Tibial nerve (tissue), 4 donors: ENCODE results near the gene CLIC1. TPM values are rescaled to one million over a fixed set of nuclear protein-coding genes. Genes with fewer than 3 reads are reported as not detected.
A peak's percentile ranks its signal among the peaks of the same experiment; 100 is the strongest.

ENCODE experiments used
- DNase-seq, 2 donors: peaks; one replicate each; pipeline ENCODE4 v3.0.0-alpha.2; 2019; ENCODE audit warnings: low spot score in 2 of 2
- H3K27ac ChIP-seq, 4 donors: fragments of 200-600 bp; sonication (generic) in 3 of 4; one replicate each; pipeline ENCODE4 v1.5.1; 2017 to 2019; ENCODE audit warnings: mild to moderate bottlenecking in 1 of 4
- H3K27me3 ChIP-seq, 2 donors: fragments of 200-600 bp; sonication (generic) in 1 of 2; one replicate each; pipeline versions ENCODE4 v1.5.1 to v1.6.0; 2017 to 2019
- H3K36me3 ChIP-seq, 3 donors: fragments of 200-600 bp; sonication (generic); one replicate each; pipeline ENCODE4 v1.5.1; 2018 to 2019
- H3K4me1 ChIP-seq, 4 donors: fragments of 200-600 bp; sonication (generic) in 3 of 4; one replicate each; pipeline ENCODE4 v1.5.1; 2017 to 2019
- H3K4me3 ChIP-seq, 4 donors: fragments of 200-600 bp; sonication (generic) in 3 of 4; one replicate each; pipeline ENCODE4 v1.5.1; 2017 to 2019; ENCODE audit warnings: mild to moderate bottlenecking in 1 of 4, moderate library complexity in 1 of 4
- H3K9me3 ChIP-seq, 4 donors: fragments of 200-600 bp; sonication (generic) in 3 of 4; one replicate each; pipeline ENCODE4 v1.5.1; 2017 to 2019
- CTCF ChIP-seq, 5 experiments: fragments of 200-600 bp in 3 of 5; fragments of 450-650 bp in 2 of 5; sonication (generic) in 3 of 5; IDR thresholded peaks; one replicate each; pipeline ENCODE4 v1.5.1; 2016 to 2019; ENCODE audit warnings: antibody characterized with exemption in 5 of 5, mild to moderate bottlenecking in 3 of 5, moderate library complexity in 2 of 5
- EP300 ChIP-seq, 2 donors: sonication (generic); formaldehyde crosslinking; IDR thresholded peaks; one replicate each; pipeline ENCODE4 v1.6.1; 2017; ENCODE audit warnings: antibody characterized with exemption in 2 of 2, mild to moderate bottlenecking in 1 of 2
- POLR2A ChIP-seq, 2 donors: fragments of 450-650 bp; IDR thresholded peaks; one replicate each; pipeline ENCODE4 v1.6.1; 2017; ENCODE audit warnings: antibody characterized with exemption in 2 of 2, mild to moderate bottlenecking in 2 of 2, moderate library complexity in 2 of 2
- WGBS, 2 donors: methylation state at CpG; one replicate each; pipeline ENCODE4 v1.1.5; 2018; 5-methylcytosine and 5-hydroxymethylcytosine counted together
- total RNA-seq, 4 donors: library from RNA; depleted of rRNA; stranded (reverse); fragments of >200 nt; gene quantifications; one replicate each; pipeline ENCODE4 v1.1.0, GENCODE V29; 2016

CLIC1 gene
- 100 to 1,000 TPM; 216 to 341 (median 246) TPM for total RNA-seq

- Histone ChIP-seq H3K27me3 (no peaks in the 10 kb centered on the region), H3K4me1 (peaks cover 0 to 72% (median 41%) of the 10 kb centered on the region in 4 donors), H3K27ac (peak within 1 kb of the TSS; percentile 89 to 94 (median 92)), H3K4me3 (peak within 1 kb of the TSS; percentile 64 to 76 (median 64)), H3K36me3 (peaks cover 0 to 28% (median 4%) of the 10 kb centered on the region in 3 donors), H3K9me3 (no peaks in the 10 kb centered on the region)
- WGBS, 2 donors: 0 to 1% methylated on average over 24 of the region's 24 CpGs
- peak; percentile 83 to 87 for DNase-seq
- TF ChIP-seq EP300 (IDR thresholded peaks at IDR 0.05): peak in 1 of 2 donors; percentile 97
- peak; percentile 92 to 95 for TF ChIP-seq POLR2A (IDR thresholded peaks at IDR 0.05)
- no peak for TF ChIP-seq CTCF (IDR thresholded peaks at IDR 0.05)
These were observed at the start of gene CLIC1 for GRCh38 chr6:31736021-31736767. Gene CLIC1, minus strand, starts transcription at chr6:31736530. Its CDS starts 230 bp downstream, at chr6:31736300.

- 94 to 96% methylated on average over 11 of the region's 11 CpGs for WGBS, 2 donors
- Histone ChIP-seq H3K4me1 (no peaks in the 10 kb centered on the region), H3K36me3 (peaks cover 0 to 93% (median 14%) of the 10 kb centered on the region in 3 donors), H3K9me3 (no peaks in the 10 kb centered on the region), H3K27ac (no peak overlapping the region), H3K4me3 (no peak overlapping the region), H3K27me3 (no peaks in the 10 kb centered on the region)
- no peak for DNase-seq
- TF ChIP-seq EP300 (IDR thresholded peaks at IDR 0.05) (no peak), CTCF (IDR thresholded peaks at IDR 0.05) (no peak), POLR2A (IDR thresholded peaks at IDR 0.05) (no peak)
These were observed 49.1 kb upstream of the CLIC1 start for GRCh38 chr6:31785475-31785874.

GRCh38 chr6:31784098-31784925, 48.0 kb upstream of the CLIC1 start:
- Histone ChIP-seq H3K4me1 (no peaks in the 10 kb centered on the region), H3K27ac (no peak overlapping the region), H3K9me3 (no peaks in the 10 kb centered on the region), H3K4me3 (no peak overlapping the region), H3K27me3 (no peaks in the 10 kb centered on the region), H3K36me3 (peaks cover 0 to 94% (median 23%) of the 10 kb centered on the region in 3 donors)
- TF ChIP-seq POLR2A (IDR thresholded peaks at IDR 0.05): no peak
- WGBS, 2 donors: 88 to 94% methylated on average over 15 of the region's 15 CpGs
- DNase-seq: no peak

GRCh38 chr6:31782126-31782855, 46.0 kb upstream of the CLIC1 start:
- Histone ChIP-seq H3K36me3 (peaks cover 0 to 93% (median 29%) of the 10 kb centered on the region in 3 donors), H3K9me3 (no peaks in the 10 kb centered on the region), H3K4me3 (no peak overlapping the region), H3K4me1 (peaks cover 0 to 3% (median 2%) of the 10 kb centered on the region in 4 donors), H3K27me3 (no peaks in the 10 kb centered on the region), H3K27ac (no peak overlapping the region)
- no peak for TF ChIP-seq EP300 (IDR thresholded peaks at IDR 0.05)
- no peak for TF ChIP-seq CTCF (IDR thresholded peaks at IDR 0.05)
- no peak for TF ChIP-seq POLR2A (IDR thresholded peaks at IDR 0.05)
- no peak for DNase-seq
- 84 to 91% methylated on average over 29 to 31 of the region's 32 CpGs for WGBS, 2 donors
